ENCODE data around the gene TGM4.
"Not testable (repeated sequence)": the region's sequence is repeated elsewhere in the genome, so short reads cannot be mapped to it uniquely, and the experiment has no call there.

Gene TGM4

DNA sequence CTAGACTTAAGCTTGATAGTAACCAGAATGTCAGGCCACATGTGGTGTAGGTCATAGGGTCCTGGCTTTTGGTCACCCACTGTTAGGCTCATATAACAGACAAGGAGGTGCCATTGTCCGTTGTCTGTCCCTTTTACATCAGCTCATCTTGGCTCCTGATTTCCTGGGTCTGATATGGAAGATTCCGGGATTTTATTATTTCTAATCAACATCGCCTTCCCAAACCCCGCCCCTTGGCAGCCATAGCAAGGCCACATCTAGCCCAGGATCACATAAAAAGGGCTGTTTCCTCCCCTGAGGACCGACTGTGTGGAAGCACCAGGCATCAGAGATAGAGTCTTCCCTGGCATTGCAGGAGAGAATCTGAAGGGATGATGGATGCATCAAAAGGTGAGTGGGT lies at the start of gene TGM4:
Gene TGM4 (plus strand): TSS at position 301 of the 400 bp plus-strand sequence. CDS start 71 bp downstream, at position 372.
- DNase-seq (ENCODE audit: low spot score), result no peak

DNA sequence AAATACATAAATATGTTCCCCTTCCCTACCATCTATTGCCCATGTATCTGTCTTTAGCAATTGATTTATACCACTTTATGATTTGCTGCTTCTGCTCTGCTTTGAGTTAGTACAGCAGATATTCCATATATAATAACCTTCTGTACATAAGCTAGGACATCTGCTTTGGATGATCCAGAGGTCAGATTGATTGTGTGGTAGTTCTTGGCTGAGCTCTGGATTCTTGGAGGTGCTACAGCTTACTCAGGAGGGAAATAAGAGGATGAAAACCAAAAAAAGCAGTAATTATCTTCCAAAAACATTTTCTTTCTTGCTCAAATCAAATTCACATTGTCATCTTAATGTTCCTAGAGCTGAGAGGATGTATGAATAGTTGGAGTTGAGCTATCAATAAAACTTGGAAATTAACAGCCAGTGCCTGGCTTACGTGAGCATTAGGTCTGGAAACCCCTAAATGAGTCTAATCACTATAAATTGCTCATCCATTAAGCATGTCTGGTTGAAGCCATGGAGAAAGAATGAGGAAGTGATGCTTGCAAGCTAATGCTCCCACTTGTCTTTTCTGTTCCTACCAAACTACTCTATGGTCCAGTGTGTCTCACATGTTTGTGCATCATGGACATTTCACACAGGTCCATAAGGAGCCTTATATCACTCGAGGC lies 49.0 kb upstream of the TGM4 start:
- DNase-seq (ENCODE audit: low spot score), result no peak

- DNase-seq (ENCODE audit: low spot score), result no peak
Measured at GRCh38 chr3:44827196-44827595, 47.2 kb upstream of the TGM4 start.

- no peak for DNase-seq (ENCODE audit: low spot score)
Measured at GRCh38 chr3:44831232-44831631, 43.2 kb upstream of the TGM4 start.

GRCh38 chr3:44832032-44832431 lies 42.4 kb upstream of the TGM4 start:
- no peak for DNase-seq (ENCODE audit: low spot score)

DNA sequence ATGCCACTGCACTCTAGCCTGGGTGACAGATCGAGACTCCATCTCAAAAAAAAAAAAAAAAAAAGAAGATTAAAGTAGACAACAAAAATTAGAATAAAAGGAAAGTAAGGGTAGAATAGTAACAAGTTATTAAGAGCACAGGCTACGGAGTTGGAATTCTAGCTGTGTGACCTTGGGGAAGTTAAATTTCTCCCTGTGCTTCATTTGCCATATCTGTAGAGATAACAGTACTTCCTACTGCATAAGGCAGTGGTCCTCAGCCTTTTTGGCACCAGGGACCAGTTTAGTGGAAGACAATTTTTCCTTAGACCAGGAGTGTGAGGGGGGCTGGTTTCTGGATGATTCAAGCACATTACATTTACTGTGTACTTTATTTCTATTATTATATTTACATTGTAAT lies 41.4 kb upstream of the TGM4 start:
- DNase-seq (ENCODE audit: low spot score), result no peak

DNA sequence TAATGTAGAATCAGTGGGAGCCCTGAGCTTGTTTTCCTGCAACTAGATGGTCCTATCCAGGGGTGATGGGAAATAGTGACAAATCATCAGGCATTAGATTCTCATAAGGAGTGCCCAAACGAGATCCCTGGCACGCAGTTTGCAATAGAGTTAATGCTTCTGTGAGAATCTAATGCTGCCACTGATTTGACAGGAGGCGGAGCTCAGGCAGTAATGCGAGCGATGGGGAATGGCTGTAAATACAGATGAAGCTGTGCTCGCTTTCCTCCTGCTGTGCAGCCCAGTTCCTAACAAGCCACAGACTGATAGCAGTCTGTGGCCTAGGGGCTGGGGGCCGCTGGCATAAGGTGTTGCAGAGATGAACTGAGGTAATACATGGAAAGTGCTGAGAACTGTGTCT lies 41.0 kb upstream of the TGM4 start:
- DNase-seq (ENCODE audit: low spot score), result no peak

DNA sequence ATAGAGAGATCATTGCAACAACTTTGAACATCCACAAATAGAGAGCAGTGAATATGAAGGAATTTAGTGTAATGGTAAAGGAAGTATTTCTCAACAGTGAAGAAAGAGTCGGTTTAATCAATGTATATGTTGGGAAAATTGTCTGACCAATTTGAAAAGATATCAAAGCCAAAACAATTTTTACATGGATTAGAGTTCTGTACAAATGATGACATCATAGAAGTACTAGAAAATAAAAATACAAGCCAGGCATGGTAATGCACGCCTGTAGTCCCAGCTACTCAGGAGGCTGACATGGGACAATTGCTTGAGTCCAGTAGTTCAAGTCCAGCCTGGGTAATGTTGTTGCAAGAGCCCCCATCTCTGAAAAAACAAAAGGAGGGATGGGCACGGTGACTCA lies 38.7 kb upstream of the TGM4 start:
- no peak for DNase-seq (ENCODE audit: low spot score)

- no peak for DNase-seq (ENCODE audit: low spot score)
Measured at GRCh38 chr3:44842376-44842775, 32.0 kb upstream of the TGM4 start.

- DNase-seq (ENCODE audit: low spot score), result no peak
Measured at GRCh38 chr3:44845528-44846520, 28.6 kb upstream of the TGM4 start.

- DNase-seq (ENCODE audit: low spot score), result no peak
Measured at GRCh38 chr3:44848634-44849033, 25.8 kb upstream of the TGM4 start.

DNA sequence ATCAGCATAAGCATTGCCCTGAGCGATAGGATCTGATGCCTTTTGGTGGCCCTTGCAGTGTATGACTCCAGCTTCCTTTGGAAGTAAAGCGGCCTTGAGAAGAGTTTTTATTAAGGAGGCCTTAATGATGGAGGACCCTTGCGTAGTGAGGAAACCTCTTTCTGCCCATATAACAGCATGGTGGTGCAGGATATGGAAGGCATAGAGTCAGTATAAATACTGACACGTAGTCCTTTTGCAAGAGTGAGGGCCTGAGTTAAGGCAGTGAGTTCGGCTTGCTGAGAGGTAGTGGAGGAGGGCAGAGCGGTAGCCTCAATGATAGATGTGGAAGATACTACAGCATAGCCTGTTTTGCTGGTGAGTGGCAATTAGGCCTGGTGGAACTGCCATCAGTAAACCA lies 17.7 kb upstream of the TGM4 start:
- DNase-seq (ENCODE audit: low spot score), result not testable (repeated sequence)

- DNase-seq (ENCODE audit: low spot score), result no peak
Measured at GRCh38 chr3:44860117-44860516, 14.3 kb upstream of the TGM4 start.

DNA sequence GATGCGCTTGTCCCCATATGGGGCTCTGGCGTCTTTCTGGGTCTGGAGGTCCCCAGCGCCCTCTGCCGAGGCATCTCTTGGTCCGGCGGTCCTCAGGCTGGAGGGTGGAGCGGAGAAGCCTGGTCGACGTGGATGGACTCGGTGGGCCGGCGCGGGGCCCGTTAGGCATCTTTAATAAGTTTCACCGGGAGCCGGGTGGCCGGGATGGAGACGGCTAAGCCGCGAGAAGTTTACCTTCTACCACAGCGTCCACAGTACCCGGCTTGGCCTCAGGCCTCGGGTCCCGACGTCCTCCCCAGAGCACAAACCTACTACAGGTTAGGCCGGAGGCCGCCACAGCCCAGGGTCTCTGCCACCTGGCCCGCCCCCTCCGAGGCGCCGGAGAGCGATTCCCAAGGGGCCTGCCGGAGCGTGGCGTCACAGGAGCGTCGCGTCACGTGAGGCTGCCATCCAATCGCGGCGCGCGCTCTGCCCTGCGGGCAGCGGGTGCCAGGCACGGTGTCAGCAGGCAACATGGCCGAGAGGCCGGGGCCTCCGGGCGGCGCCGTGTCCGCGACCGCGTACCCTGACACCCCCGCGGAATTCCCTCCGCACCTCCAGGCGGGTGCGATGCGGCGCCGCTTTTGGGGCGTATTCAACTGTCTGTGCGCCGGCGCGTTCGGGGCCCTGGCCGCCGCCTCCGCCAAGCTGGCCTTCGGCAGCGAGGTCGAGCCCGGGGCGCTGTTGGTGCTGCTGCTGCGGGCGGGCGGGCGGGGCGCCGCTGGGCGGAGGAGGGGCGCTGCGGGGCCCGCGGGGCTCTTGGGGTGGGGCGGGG lies 12.8 kb upstream of the TGM4 start, which contains the start of gene TMEM42:
Gene TMEM42 (plus strand): TSS at position 501 of the 814 bp plus-strand sequence. CDS start 13 bp downstream, at position 514.
- peak; percentile 86 for DNase-seq (ENCODE audit: low spot score)

DNA sequence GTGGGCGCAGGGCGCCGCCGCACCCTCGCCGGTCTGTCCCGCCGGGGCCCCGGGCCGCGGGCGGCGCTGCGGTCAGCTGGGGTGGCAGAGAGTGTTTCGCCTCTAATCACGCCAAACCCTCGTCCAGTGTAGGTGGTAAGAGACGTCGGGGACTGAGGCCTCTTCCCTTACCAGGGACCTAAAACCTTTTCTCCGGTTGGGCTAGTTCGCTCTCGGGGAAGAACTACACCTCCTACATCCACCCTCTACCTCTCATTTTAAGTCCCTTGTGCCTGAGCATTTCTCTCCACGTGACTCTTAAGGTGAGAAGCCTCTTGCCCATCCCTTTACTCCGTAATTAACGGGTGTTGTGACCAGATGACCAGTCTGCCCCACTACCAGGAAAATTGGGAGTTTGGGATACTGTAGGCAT lies 12.2 kb upstream of the TGM4 start:
- DNase-seq (ENCODE audit: low spot score), result peak; percentile 40

- DNase-seq (ENCODE audit: low spot score), result no peak
Measured at GRCh38 chr3:44865272-44866035, 9.0 kb upstream of the TGM4 start.

- no peak for DNase-seq (ENCODE audit: low spot score)
Measured at GRCh38 chr3:44867421-44868111, 6.8 kb upstream of the TGM4 start.

DNA sequence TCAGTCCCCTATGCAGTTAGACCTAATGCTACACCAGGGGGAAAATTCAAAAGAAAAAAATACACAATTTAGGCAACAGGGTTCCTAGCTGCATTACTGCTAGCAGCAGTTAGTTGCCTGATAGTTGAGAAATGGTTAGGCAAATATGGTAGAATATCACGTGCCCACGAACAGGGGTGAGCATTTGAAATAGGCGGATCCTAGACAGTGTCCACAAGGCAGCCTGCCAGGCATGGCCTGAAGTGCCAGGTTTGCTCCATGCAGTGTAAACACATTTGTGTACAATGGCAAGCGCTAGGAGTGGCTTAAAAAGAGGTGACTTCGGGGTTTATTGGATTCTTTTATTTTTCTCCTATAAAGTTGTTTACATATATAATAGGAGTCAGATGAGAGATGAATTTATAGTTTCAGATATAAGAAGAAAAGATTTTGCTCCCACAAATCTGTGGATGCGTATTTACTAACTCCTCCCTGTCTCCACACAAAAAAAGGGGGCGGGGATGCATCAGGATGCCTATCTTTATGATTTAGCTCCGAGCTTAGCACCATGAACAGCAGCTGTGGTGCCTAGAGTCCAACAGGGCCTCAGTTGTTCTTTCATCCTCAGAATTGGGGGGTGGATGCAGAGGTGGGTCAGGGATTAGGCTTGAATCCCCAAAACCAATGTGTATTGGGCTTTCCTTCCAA lies 3.9 kb upstream of the TGM4 start:
- DNase-seq (ENCODE audit: low spot score), result no peak

DNA sequence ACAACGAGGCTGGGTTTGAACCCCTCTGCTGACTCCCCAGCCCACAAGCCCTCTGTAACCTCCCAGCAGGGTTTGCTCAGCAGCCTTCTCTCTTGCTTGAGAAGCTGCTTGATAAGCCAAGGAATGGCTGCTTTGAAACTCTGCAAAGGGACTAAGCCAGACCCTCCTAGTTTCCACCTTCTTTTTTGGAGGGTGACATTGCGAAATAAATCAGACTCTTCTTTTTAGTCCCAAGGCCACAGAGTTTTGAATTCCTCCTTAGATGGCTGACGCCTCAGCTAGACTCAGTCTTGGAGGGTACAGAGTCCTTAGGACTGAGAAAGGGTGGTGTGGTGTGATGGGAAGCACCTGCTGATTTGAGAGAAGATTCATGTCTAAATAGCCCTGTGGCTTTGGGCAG lies 1.2 kb downstream of the TGM4 start:
- DNase-seq (ENCODE audit: low spot score), result no peak

DNA sequence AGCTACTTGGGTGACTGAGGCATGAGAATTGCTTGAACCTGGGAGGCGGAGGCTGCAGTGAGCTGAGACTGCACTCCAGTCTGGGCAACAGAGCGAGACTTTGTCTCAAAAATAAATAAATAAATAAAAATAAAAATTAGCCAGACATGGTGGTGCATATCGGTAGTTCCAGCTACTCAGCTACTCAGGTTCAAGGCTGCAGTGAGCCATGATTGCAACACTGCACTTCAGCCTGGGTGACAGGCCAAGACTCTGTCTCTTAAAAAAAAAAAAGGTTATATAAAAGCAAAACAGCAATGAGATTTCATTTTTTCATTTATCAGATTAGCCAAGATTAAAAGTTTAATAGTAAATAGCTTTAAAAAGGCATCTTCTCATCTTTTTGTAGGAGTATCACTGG lies 2.9 kb downstream of the TGM4 start:
- no peak for DNase-seq (ENCODE audit: low spot score)
